CD4-positive, alpha-beta T cell treated with Interleukin-21 for 1 hour (primary cell): ENCODE data around the gene RNF38.
"Not testable (repeated sequence)": the region's sequence is repeated elsewhere in the genome, so short reads cannot be mapped to it uniquely, and the experiment has no call there.

Experiments used
- DNase-seq: peaks from one replicate; pipeline ENCODE4 v3.0.0-alpha.2; 2020

RNF38 gene

GRCh38 chr9:36325081-36325828 lies 74.8 kb downstream of the RNF38 start:
- no peak for DNase-seq

GRCh38 chr9:36323926-36324325 lies 76.1 kb downstream of the RNF38 start:
- DNase-seq, result no peak

DNA sequence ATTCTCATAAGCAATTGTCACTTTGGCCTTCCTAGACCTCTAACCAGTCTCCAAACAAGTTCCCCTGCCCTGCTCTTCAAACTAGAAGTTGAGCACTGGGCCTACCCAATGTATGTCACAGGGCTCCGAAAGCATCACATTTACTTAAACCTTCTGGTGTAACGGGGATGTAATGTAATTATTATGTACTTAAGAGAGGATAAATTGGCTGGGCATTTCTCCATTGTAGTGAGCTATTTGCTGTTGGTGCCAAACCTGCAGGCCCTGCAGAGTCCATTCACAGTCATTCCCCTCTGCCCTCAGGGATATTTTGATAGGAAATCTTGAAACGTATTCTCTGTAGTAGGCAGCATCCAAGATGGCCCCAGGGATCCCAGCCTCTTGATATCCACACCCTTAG lies 77.6 kb downstream of the RNF38 start:
- no peak for DNase-seq

DNA sequence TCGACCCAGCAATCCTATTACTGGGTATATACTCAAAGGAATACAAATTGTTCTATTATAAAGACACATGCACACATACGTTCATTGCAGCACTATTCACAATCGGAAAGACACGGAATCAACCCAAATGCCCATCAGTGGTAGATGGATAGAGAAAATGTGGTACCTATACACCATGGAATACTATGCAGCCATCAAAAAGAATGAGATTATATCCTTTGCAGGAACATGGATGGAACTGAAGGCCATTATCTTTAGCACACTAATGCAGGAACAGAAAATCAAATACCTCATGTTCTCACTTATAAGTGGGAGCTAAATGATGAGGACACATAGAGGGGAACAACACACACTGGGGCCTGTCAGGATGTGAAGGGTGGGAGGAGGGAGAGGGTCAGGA lies 78.2 kb downstream of the RNF38 start:
- not testable (repeated sequence) for DNase-seq

GRCh38 chr9:36320466-36320865 lies 79.6 kb downstream of the RNF38 start:
- no peak for DNase-seq

DNA sequence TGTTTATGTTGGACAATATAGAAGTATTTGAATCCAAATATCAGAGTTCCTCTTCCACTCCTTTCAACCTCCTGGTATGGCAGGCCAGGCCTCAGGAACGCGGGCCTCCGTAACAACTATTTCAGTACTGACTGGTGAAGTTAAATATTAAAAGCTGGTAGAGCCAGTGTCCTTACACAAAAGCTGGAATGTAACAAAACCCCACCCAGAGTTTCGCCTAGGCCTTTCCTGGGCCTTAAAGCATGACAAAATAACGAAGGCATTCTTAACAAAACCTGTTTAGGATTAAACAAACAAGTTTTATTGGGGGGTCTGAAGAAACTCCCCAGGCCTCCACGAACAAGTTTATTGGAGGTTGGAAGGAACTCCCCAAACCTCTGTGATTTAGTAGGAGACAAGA lies 80.3 kb downstream of the RNF38 start:
- no peak for DNase-seq

DNA sequence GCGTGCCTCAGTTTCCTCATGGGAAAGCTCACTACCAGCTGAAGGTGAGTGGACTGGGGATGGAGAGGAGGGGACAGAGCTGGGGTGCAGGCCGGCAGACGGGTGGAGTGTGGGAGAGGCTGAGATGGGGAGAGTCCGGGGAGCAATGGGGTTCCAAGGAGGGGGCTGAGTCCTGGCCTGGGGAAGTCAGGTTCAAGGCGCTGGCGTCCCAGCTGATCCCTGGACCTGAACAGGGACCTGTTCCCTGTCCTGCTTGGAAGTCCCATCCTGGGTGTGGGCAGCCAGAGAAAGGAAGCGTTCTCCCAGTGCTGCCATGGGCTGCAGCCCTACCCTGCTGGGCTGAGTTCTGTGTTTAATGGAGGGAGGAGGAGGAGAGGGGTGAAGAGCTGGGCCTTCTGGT lies 80.9 kb downstream of the RNF38 start:
- DNase-seq, result no peak

DNA sequence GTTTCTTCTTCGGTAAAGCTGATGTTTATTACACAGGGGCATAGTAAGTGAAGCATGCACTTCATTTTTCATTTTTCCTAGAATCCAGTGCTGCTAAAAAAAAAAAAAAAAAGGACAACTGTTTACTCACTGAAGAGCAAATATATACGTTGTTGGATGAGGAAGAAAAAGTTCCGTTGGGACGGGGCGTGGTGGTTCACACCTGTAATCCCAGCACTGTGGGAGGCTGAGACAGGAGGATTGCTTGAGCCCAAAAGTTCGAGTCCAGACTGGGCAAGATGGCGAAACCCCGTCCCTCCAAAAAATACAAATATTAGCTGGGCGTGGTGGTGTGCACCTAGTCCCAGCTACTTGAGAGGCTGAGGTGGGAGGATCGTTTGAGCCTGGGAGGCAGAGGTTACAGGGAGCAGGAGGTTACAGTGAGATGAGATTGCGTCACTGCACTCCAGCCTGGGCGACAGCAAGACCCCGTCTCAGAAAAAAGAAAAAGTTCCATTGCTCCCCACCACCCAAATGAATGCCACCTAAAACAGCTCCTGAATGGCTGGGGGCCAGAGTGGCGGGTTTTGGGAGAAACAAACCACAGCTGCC lies 81.8 kb downstream of the RNF38 start:
- DNase-seq, result no peak

GRCh38 chr9:36317766-36318165 lies 82.3 kb downstream of the RNF38 start:
- no peak for DNase-seq

GRCh38 chr9:36316611-36317317 lies 83.3 kb downstream of the RNF38 start:
- no peak for DNase-seq

DNA sequence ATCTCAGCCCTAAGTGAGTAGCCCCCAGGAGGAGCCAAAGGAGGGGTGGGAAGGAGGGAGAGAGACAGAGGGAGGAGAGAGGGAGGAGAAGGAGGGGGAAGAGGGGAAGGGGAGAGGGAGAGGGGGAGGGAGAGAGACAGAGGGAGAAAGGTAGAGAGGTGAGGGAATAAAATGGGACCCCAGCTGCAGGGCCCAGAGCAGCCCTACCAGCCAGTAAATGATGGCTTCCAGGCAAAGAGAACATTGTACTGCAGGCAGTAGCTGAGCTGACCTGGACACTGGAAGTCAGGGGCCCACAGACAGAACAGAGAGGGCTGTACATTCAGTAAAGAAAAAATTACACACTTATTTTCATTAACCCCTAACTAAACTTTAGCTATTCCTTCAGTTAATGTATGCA lies 84.0 kb downstream of the RNF38 start:
- no peak for DNase-seq

- no peak for DNase-seq
Measured at GRCh38 chr9:36315283-36315682, 84.8 kb downstream of the RNF38 start.

GRCh38 chr9:36314740-36315139 lies 85.3 kb downstream of the RNF38 start:
- DNase-seq, result no peak

- DNase-seq, result no peak
Measured at GRCh38 chr9:36306471-36307306, 93.4 kb downstream of the RNF38 start.

GRCh38 chr9:36304366-36304765 lies 95.7 kb downstream of the RNF38 start:
- not testable (repeated sequence) for DNase-seq

GRCh38 chr9:36301227-36301626 lies 98.8 kb downstream of the RNF38 start:
- DNase-seq, result no peak

GRCh38 chr9:36298566-36298965 lies 101.5 kb downstream of the RNF38 start:
- DNase-seq, result no peak

GRCh38 chr9:36297798-36298197 lies 102.3 kb downstream of the RNF38 start:
- no peak for DNase-seq

- not testable (repeated sequence) for DNase-seq
Measured at GRCh38 chr9:36294996-36295395, 105.1 kb downstream of the RNF38 start.

DNA sequence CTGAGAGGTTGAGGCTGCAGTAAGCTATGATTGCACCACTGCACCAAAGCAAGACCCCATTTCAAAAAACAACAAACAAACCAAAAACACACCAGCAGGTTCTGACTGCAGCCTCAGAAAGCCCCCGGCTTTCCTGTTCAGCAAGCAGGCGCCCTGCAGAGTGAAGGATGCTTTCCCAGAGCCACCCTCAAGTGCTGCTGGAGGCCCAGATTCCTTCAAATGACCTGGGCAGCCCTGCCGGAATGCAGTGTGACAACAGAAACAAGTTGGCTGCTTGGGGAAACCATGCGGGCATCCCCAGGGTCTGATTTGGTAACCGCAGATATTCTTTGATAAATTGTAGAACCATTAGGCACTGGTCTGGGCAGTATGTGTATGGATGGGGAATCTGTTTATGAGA lies 106.2 kb downstream of the RNF38 start:
- DNase-seq, result no peak

DNA sequence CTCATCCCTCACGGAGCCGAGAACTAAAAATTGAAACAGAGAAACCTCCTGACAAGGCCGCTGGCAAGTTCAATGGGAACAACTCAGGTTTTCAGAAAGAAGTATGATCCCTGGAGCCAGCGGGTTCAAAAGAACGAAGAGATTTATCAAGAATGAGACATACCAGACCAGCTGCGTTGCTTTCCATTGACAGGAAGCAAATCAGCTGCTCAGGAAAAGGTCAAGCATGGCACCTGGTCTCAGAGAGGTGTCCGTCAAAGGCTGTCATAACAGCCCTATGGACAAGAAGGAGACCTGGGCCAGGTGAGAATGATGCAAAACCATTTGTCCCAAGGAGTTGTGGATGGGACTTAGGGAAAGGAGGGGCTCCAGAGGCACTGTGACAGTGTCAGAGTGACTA lies 106.9 kb downstream of the RNF38 start:
- DNase-seq, result no peak

GRCh38 chr9:36292641-36293040 lies 107.4 kb downstream of the RNF38 start:
- no peak for DNase-seq

- no peak for DNase-seq
Measured at GRCh38 chr9:36290996-36291395, 109.1 kb downstream of the RNF38 start.
